ENCODE results near the gene ZNF124.

GRCh38 chr1:247216261-247216660 lies 44.4 kb upstream of the ZNF124 start:
- no peak for TF ChIP-seq CTCF (IDR thresholded peaks at IDR 0.05)
- no peak for TF ChIP-seq POLR2A (IDR thresholded peaks at IDR 0.05)
